Measurements from ENCODE around the gene KAT6B.

Gene KAT6B

GRCh38 chr10:75061709-75062505 lies 235.5 kb downstream of the KAT6B start:
- no peak overlapping the region for H3K4me3 ChIP-seq (ENCODE audit: low read depth, low read length)

DNA sequence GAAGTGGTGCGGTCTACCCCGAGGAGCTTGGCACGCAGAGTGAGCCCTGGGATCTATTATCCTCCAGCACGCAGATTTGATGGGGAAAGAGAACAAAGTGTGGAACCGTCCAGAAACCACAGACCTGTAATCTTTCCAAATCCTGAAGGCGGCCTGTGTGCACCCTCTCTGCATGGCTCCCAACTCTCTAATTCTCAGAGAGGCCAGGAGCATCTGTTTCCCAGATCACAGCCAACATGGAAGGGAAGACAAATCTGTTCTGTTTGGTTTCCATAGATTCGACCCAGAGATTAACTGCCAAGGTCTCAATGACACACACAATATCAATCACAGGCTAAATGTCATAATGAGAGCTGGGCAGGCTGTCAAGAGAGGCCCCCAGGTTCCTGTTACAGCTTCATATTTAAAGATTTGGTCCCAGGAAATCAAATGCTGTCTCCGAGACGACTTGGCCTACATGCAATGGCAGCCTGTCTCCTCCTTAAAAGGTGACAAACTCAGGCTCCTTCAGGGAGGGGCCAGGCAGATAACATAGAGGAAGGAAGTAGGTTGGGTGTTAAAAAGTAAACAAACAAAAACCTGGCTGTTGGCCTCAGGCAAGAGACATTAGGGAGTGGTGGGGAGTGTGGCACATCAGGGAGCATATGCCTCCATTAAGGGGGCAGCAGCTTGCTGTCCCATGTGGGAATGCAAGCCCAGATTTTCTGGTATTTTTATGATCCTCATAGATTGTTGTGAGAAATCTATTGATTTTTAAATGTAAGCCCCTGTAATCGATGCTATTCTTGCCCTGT lies 236.3 kb downstream of the KAT6B start:
- no peak overlapping the region for H3K4me3 ChIP-seq (ENCODE audit: low read depth, low read length)

DNA sequence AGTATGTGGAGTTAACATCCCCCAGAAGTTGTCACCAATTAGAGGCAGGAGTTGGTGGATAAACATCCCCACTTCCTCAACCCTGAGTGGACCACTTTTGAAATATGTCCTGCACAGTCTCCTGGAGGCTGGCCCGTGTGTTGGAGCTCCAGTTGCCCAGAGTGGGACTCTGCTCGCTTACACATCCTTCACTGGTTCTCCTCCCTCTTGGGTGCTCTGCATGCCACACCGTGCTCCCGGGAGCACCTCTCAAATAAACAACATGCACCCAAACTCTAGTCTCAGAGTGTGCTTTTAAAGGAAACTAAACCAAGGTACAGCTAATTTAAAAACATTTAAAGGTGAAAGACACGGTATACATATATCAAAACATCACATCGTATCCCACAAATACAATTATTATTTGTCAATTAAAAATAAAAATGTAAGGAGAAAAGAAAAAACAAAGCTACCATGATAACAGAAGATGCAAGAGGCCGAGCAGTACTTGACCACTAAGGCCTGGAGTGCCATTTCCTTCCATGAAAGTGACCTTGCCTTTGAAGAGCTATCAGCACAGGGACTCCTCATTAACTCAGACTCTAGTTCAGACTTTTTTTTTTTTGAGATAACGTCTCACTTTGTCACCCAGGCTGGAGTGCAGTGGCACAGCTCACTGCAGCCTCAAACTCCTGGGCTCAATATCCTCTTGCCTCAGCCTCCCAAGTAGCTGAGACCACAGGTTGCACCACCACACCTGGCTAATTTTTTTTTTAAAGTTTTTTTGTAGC lies 237.2 kb downstream of the KAT6B start:
- H3K4me3 ChIP-seq (ENCODE audit: low read depth, low read length), result no peak overlapping the region

DNA sequence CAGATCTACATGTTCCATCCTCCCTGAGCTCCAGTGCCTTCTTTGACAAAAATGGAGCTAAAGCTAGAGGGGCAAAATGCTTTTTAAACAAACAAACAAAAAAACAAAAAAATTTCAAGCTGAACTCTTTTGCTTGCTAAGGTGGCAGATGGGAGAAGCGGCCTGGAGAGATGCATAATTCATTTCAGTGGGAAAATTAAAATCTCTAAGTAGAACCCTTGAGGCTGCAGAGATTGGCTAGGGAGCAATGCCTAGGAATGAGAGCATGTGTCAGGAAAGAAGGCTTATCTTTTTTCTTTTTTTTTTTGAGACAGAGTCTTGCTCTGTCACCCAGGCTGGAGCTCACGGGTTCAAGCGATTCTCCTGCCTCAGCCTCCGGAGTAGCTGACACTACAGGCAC lies 238.7 kb downstream of the KAT6B start:
- H3K4me3 ChIP-seq (ENCODE audit: low read depth, low read length), result no peak overlapping the region

- H3K4me3 ChIP-seq (ENCODE audit: low read depth, low read length), result no peak overlapping the region
These were observed 239.9 kb downstream of the KAT6B start for GRCh38 chr10:75066271-75066670.

DNA sequence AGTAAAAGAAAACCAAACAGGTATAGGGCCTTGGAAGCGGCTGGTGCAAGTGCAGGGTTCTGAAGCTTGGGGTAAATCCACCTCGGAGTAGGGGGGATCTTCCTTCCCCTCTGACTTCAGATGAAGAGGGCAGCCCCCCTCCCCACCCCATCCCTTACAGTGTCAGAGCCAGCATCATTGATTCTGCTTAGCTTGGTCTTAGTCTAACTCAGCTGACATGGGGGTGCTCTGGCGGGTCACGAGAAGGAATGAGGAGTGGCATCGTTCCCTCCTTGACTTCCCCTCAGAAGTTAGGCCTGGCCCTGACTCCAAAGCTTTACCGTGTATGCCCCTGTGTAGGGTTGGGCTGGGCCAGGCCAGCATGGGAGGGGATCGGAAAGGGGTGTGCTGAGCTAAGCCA lies 240.9 kb downstream of the KAT6B start:
- H3K4me3 ChIP-seq (ENCODE audit: low read depth, low read length), result no peak overlapping the region

- no peak overlapping the region for H3K4me3 ChIP-seq (ENCODE audit: low read depth, low read length)
These were observed 242.1 kb downstream of the KAT6B start for GRCh38 chr10:75068523-75068922.

DNA sequence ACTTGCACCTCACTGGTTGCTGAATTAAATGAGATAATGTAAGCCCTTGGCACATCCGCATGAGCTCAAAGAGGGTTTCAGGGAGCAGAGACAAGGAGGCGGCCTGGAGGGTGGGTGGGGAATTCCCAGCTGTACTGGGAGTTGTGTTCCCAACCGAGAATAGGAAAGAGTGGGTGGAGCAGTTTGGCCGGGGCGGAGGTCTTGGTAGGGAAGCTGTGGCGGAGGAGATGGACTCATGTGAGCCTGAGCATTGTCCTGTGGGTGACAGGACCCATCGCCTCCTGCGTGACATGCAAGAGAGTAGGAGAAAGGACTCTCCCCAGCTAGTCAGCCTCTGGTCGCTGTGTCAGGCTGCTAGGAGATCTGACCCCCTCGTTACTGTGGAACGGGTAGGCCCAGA lies 244.1 kb downstream of the KAT6B start:
- no peak overlapping the region for H3K4me3 ChIP-seq (ENCODE audit: low read depth, low read length)

DNA sequence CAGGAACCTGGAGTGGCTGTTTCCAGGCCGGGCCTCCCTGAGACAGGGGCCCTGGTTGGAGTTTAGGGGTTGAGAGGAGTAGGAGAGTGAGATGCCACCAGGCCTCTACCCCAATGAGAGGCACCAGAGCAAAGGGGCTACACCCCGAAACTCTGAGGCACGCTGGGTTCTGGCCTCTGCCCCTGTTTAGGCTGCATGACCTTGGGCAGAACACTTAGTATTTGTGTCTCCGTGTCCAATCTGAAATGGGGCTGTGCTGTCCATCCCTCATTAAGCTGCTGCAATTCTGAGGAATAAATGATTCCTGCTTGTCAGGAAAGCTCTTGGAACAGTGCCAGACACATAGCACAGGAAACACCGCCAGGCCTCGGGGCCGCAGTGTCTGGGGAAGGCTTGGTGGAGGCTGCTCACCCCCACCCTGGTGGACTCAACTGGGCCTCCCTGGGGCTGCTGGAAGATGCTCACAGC lies 244.6 kb downstream of the KAT6B start:
- H3K4me3 ChIP-seq (ENCODE audit: low read depth, low read length), result no peak overlapping the region

GRCh38 chr10:75071756-75072155 lies 245.4 kb downstream of the KAT6B start:
- H3K4me3 ChIP-seq (ENCODE audit: low read depth, low read length), result no peak overlapping the region

DNA sequence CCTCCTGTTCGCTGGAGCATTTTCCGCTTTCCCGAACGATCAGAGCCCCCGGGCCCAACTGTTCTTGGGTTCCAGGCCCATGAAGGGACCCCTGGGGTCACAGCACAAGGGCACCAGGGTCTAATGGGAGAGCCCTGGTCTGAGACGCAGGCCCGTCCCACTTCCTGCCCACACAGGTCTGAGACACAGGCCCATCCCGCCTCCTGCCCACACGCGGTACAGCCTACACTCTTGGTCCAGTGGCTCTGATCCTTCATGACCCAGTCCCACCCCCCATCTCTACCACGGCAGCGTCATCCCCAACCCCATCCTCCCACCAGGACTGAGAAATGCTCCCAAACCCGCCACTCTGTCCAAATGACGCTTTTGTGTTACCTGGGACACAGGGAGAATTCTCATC lies 246.3 kb downstream of the KAT6B start:
- H3K4me3 ChIP-seq (ENCODE audit: low read depth, low read length), result no peak overlapping the region

- H3K4me3 ChIP-seq (ENCODE audit: low read depth, low read length), result no peak overlapping the region
These were observed 247.0 kb downstream of the KAT6B start for GRCh38 chr10:75073442-75073841.

GRCh38 chr10:75074711-75075445 lies 248.5 kb downstream of the KAT6B start:
- no peak overlapping the region for H3K4me3 ChIP-seq (ENCODE audit: low read depth, low read length)

DNA sequence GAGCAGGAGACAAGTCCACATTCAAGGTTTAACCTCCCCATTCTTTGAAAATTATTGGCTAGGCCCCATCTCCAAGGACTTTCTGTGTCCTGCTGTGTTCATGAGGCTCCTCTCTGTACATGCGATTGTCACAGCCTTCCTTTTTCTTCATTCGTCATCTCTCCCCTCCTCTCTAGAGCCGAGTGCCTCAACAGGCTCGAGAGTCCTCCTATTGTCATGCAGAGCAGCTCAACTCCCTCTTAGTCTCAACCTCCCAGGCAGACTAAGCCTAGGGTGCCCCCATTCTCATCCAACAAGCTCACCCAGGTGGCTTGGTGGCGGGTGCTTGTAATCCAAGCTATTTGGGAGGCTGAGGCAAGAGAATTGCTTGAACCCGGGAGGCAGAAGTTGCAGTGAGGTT lies 249.9 kb downstream of the KAT6B start:
- H3K4me3 ChIP-seq (ENCODE audit: low read depth, low read length), result no peak overlapping the region

DNA sequence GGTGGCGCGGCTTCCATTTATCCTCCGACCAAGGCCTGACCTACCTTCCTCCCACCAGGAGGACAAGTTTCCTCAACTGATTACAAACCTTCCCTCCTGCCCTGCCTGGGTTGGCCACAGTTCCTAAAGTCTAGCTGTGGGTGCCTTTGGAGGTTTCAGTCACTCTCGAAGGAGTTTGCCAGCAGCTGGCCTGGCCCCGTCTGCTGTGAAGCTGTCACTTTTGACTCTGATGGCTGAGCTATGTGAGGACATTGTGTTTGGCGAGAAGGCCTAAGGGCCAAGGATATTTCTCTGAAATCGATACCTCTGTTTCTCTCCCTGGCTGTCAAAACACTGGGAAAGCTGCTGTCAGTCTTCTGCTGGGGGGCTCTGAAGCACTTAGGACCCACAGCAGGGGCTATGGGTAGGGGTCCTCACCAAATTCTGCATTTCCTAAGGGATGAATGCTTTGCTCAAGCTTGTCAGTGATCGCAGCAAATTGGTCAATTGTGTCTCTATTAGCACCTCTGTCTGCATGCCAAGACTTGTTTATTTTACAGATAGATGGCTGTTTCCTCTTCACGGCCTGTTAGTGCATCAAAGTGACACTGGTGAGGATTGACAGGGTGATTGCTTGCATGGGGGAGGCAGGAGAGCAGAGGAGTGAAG lies 253.2 kb downstream of the KAT6B start:
- no peak overlapping the region for H3K4me3 ChIP-seq (ENCODE audit: low read depth, low read length)

DNA sequence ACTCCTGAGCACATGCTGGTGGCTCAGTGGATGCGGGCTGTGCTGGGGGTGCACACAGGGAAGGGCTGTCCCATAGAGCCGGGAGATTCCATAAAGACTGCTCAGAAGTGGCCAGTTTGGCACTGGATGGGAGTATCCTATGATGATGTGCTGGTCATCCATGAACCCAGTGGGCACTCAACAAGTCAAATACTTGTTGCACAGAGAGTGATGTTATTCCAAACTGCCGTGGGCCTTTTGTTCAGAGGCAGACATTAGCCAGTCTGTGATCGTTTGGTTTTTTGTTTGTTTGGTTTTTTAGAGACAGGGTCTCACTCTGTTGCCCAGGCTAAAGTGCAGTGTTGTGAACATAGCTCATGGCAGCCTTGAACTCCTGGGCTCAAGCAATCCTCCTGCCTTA lies 254.2 kb downstream of the KAT6B start:
- no peak overlapping the region for H3K4me3 ChIP-seq (ENCODE audit: low read depth, low read length)

- no peak overlapping the region for H3K4me3 ChIP-seq (ENCODE audit: low read depth, low read length)
These were observed 255.0 kb downstream of the KAT6B start for GRCh38 chr10:75081379-75081778.
